HG03097 (cell line): ENCODE results near the gene ZNF407.
"Not testable (repeated sequence)": the region's sequence is repeated elsewhere in the genome, so short reads cannot be mapped to it uniquely, and the experiment has no call there.

ENCODE experiments used
- ATAC-seq: cut with Tn5 transposase; IDR thresholded peaks from one replicate; pipeline ENCODE4 v1.9.1; 2021; ENCODE audit not compliant: unreplicated experiment, low FRiP score

Gene ZNF407

GRCh38 chr18:75076286-75076685 lies 478.6 kb downstream of the ZNF407 start:
- no peak for ATAC-seq

- ATAC-seq, result no peak
Measured at GRCh38 chr18:75081486-75081885, 483.8 kb downstream of the ZNF407 start.

GRCh38 chr18:75083131-75083530 lies 485.5 kb downstream of the ZNF407 start:
- ATAC-seq, result no peak

GRCh38 chr18:75083761-75084160 lies 486.1 kb downstream of the ZNF407 start:
- ATAC-seq, result no peak

GRCh38 chr18:75085676-75086075 lies 488.0 kb downstream of the ZNF407 start:
- ATAC-seq, result not testable (repeated sequence)

GRCh38 chr18:75086494-75087034 lies 488.9 kb downstream of the ZNF407 start:
- no peak for ATAC-seq

- no peak for ATAC-seq
Measured at GRCh38 chr18:75087119-75088020, 489.7 kb downstream of the ZNF407 start.

GRCh38 chr18:75088021-75088506 lies 490.4 kb downstream of the ZNF407 start:
- ATAC-seq, result no peak

GRCh38 chr18:75088622-75089211 lies 491.0 kb downstream of the ZNF407 start:
- ATAC-seq, result no peak

- ATAC-seq, result no peak
Measured at GRCh38 chr18:75089748-75090327, 492.2 kb downstream of the ZNF407 start.

- ATAC-seq, result no peak
Measured at GRCh38 chr18:75090336-75090735, 492.7 kb downstream of the ZNF407 start.

- no peak for ATAC-seq
Measured at GRCh38 chr18:75097491-75098225, 500.0 kb downstream of the ZNF407 start.

GRCh38 chr18:75100832-75101630 lies 503.4 kb downstream of the ZNF407 start:
- ATAC-seq, result no peak

- ATAC-seq, result no peak
Measured at GRCh38 chr18:75101916-75102315, 504.2 kb downstream of the ZNF407 start.

GRCh38 chr18:75104029-75104428 lies 506.4 kb downstream of the ZNF407 start:
- ATAC-seq, result not testable (repeated sequence)

- ATAC-seq, result no peak
Measured at GRCh38 chr18:75104483-75104882, 506.8 kb downstream of the ZNF407 start.

GRCh38 chr18:75105551-75106254 lies 508.0 kb downstream of the ZNF407 start:
- no peak for ATAC-seq

GRCh38 chr18:75106746-75107145 lies 509.1 kb downstream of the ZNF407 start:
- ATAC-seq, result no peak
